SK-N-SH (cell line): ENCODE measurements around the gene ETNK2. TPM values are rescaled to one million over a fixed set of nuclear protein-coding genes. Genes with fewer than 3 reads are reported as not detected.

Experiments
- CTCF ChIA-PET: fragments of 300-600, 350-600 bp; formaldehyde crosslinking; extraction: SDS; loops from one replicate; lab custom pipeline; 2021; lab: Yijun Ruan, JAX
- POLR2A ChIA-PET: fragments of 350-600 bp; sonication (Branson Sonifier 250); formaldehyde crosslinking; extraction: SDS; loops from one replicate; lab custom pipeline; 2020; ENCODE audit warnings: antibody characterized with exemption, inconsistent platforms; lab: Yijun Ruan, JAX
- DNase-seq: peaks from one replicate; pipeline ENCODE4 v3.0.0; 2012
- H2AFZ ChIP-seq: fragments of 200-600 bp; sonication (generic); 2 replicates; pipeline ENCODE4 v1.8.1; 2016; ENCODE audit warnings: antibody characterized with exemption, mild to moderate bottlenecking, low read depth
- H3F3A ChIP-seq: fragments of 200-600 bp; sonication (generic); replicated peaks from 2 replicates; pipeline ENCODE3; 2016; ENCODE audit warnings: antibody characterized with exemption, mild to moderate bottlenecking; ENCODE audit not compliant: insufficient read depth
- H3K27ac ChIP-seq, 2 experiments: fragments of 200-500 bp in 1 of 2; fragments of 200-600 bp in 1 of 2; sonication (Bioruptor generic) in 1 of 2; sonication (generic), shearing (Covaris generic) in 1 of 2; 2 replicates each; pipeline versions ENCODE4 v1.5.1 to v1.6.1; 2014 to 2016; ENCODE audit warnings: low read depth in 2 of 2, inconsistent platforms in 1 of 2, low read length in 1 of 2, mild to moderate bottlenecking in 1 of 2, mixed read lengths in 1 of 2
- H3K27me3 ChIP-seq: fragments of 200-600 bp; sonication (generic), shearing (Covaris generic); 2 replicates; pipeline ENCODE4 v1.6.1; 2016; ENCODE audit warnings: mixed run types; ENCODE audit not compliant: insufficient read depth
- H3K36me3 ChIP-seq, 2 experiments: fragments of 200-500 bp in 1 of 2; fragments of 200-600 bp in 1 of 2; sonication (Bioruptor generic) in 1 of 2; sonication (generic) in 1 of 2; replicated peaks in 1 of 2; 2 replicates each; pipeline versions ENCODE3 to v1.5.1; 2014 to 2016; ENCODE audit warnings: low read length in 1 of 2, mild to moderate bottlenecking in 1 of 2; ENCODE audit not compliant: insufficient read depth in 2 of 2, control insufficient read depth in 1 of 2
- H3K4me1 ChIP-seq, 2 experiments: fragments of 200-500 bp in 1 of 2; fragments of 200-600 bp in 1 of 2; sonication (Bioruptor generic) in 1 of 2; sonication (generic), shearing (Covaris generic) in 1 of 2; 2 replicates each; pipeline versions ENCODE4 v1.5.1 to v1.6.1; 2014 to 2016; ENCODE audit warnings: low read depth in 1 of 2, low read length in 1 of 2, mixed run types in 1 of 2; ENCODE audit not compliant: insufficient read depth in 2 of 2, control insufficient read depth in 1 of 2
- H3K4me2 ChIP-seq: fragments of 200-600 bp; sonication (generic), shearing (Covaris generic); 2 replicates; pipeline ENCODE4 v1.6.1; 2017; ENCODE audit warnings: mixed run types
- H3K4me3 ChIP-seq, 2 experiments: fragments of 200-500 bp in 1 of 2; fragments of 200-600 bp in 1 of 2; sonication (Bioruptor generic) in 1 of 2; sonication (generic), shearing (Covaris generic) in 1 of 2; 2 replicates each; pipeline versions ENCODE4 v1.5.1 to v1.8.1; 2014 to 2016; ENCODE audit warnings: low read depth in 2 of 2, inconsistent platforms in 1 of 2, low read length in 1 of 2, mild to moderate bottlenecking in 1 of 2, mixed read lengths in 1 of 2, moderate library complexity in 1 of 2
- H3K79me2 ChIP-seq: fragments of 200-600 bp; sonication (generic); 2 replicates; pipeline ENCODE4 v1.8.1; 2017; ENCODE audit warnings: mild to moderate bottlenecking; ENCODE audit not compliant: insufficient read depth
- H3K9ac ChIP-seq: fragments of 200-600 bp; sonication (generic); 2 replicates; pipeline ENCODE4 v1.6.1; 2017; ENCODE audit warnings: mixed run types
- H3K9me2 ChIP-seq: fragments of 200-600 bp; sonication (generic); 2 replicates; pipeline ENCODE4 v1.6.1; 2017; ENCODE audit warnings: mixed run types
- H3K9me3 ChIP-seq: fragments of 200-600 bp; sonication (generic); 2 replicates; pipeline ENCODE4 v1.6.1; 2017; ENCODE audit warnings: mixed run types, mild to moderate bottlenecking, moderate library complexity
- H4K20me1 ChIP-seq: fragments of 200-600 bp; sonication (generic); 2 replicates; pipeline ENCODE4 v1.6.1; 2017; ENCODE audit warnings: mild to moderate bottlenecking, mixed run types; ENCODE audit not compliant: insufficient read depth
- CTCF ChIP-seq: fragments of 200-600 bp; sonication (generic); IDR thresholded peaks from 2 replicates; pipeline ENCODE4 v1.6.1; 2017; ENCODE audit warnings: antibody characterized with exemption, mild to moderate bottlenecking, moderate library complexity
- EP300 ChIP-seq, 2 experiments: IDR thresholded peaks; 2 replicates each; pipeline versions ENCODE4 v1.4.0 to v1.6.1; 2012; ENCODE audit warnings: borderline replicate concordance in 1 of 2, low read depth in 1 of 2, low read length in 1 of 2
- EZH2phosphoT487 ChIP-seq: fragments of 200-600 bp; sonication (generic); IDR thresholded peaks from 2 replicates; pipeline ENCODE4 v1.6.1; 2017; ENCODE audit warnings: low read depth, mixed run types, mild to moderate bottlenecking, antibody characterized with exemption, moderate library complexity, borderline replicate concordance
- FOXJ3 ChIP-seq: sonication (generic); formaldehyde crosslinking; IDR thresholded peaks from 2 replicates; pipeline ENCODE4 v1.5.1; 2020; ENCODE audit warnings: mild to moderate bottlenecking, missing genetic modification reagents
- FOXM1 ChIP-seq: IDR thresholded peaks from 2 replicates; pipeline ENCODE4 v1.4.0; 2012; ENCODE audit warnings: low read depth, mild to moderate bottlenecking
- GATA2 ChIP-seq: sonication (generic); formaldehyde crosslinking; IDR thresholded peaks from 2 replicates; pipeline ENCODE4 v1.5.0; 2020; ENCODE audit warnings: mild to moderate bottlenecking, missing genetic modification reagents
- JUND ChIP-seq: IDR thresholded peaks from 2 replicates; pipeline ENCODE4 v1.4.0; 2012
- MAX ChIP-seq: IDR thresholded peaks from 2 replicates; pipeline ENCODE4 v1.4.0; 2012; ENCODE audit warnings: low read depth
- PBX3 ChIP-seq: IDR thresholded peaks from 2 replicates; pipeline ENCODE4; 2012
- RXRA ChIP-seq: IDR thresholded peaks from 2 replicates; pipeline ENCODE4 v1.4.0; 2012; ENCODE audit warnings: low read depth, mild to moderate bottlenecking, borderline replicate concordance
- SMC3 ChIP-seq: IDR thresholded peaks from 2 replicates; pipeline ENCODE4 v1.6.1; 2012; ENCODE audit warnings: low read depth, low read length, improper control_type of control experiment
- TCF12 ChIP-seq: IDR thresholded peaks from 2 replicates; pipeline ENCODE4 v1.4.0; 2012
- USF1 ChIP-seq: IDR thresholded peaks from 2 replicates; pipeline ENCODE4 v1.4.0; 2012; ENCODE audit warnings: low read depth, borderline replicate concordance
- USF2 ChIP-seq: fragments of 150-350 bp; IDR thresholded peaks from 2 replicates; pipeline ENCODE4 v1.6.1; 2017; ENCODE audit warnings: antibody characterized with exemption, low read length, low read depth, borderline replicate concordance
- YY1 ChIP-seq: IDR thresholded peaks from 2 replicates; pipeline ENCODE4 v1.4.0; 2012; ENCODE audit warnings: low read depth, mild to moderate bottlenecking
- ZBTB33 ChIP-seq: IDR thresholded peaks from 2 replicates; pipeline ENCODE4 v1.4.0; 2012; ENCODE audit warnings: low read depth, borderline replicate concordance
- WGBS: methylation state at CpG from one replicate; pipeline ENCODE4 v1.1.6; 2017; ENCODE audit warnings: low lambda C conversion rate; 5-methylcytosine and 5-hydroxymethylcytosine counted together
- polyA plus RNA-seq, 3 experiments: library from polyadenylated mRNA; depleted of rRNA; stranded (reverse); fragments of >200 nt; gene quantifications; 2 replicates each; pipeline ENCODE4 v1.2.3, GENCODE V29; 2012

ETNK2 gene
- polyA plus RNA-seq, 1 of the 3 experiments (the other 2 are of a cell fraction), result 16.1 TPM

- TF ChIP-seq JUND, result no peak
- TF ChIP-seq MAX, result no peak
- TF ChIP-seq CTCF, result no peak
- no peak for TF ChIP-seq FOXJ3 (CRISPR knock-in tag)
- TF ChIP-seq USF1, result no peak
- no peak for TF ChIP-seq SMC3
- TF ChIP-seq USF2, result no peak
- no peak for TF ChIP-seq YY1
- TF ChIP-seq GATA2, result no peak
- TF ChIP-seq, all 33 proteins: peak for 0
Observed at GRCh38 chr1:204110894-204111633, 40.8 kb downstream of the ETNK2 start (continued).

GRCh38 chr1:204108312-204109141 is 43.3 kb downstream of the ETNK2 start:
- ChIA-PET CTCF (interaction anchor here (1.3 to 3.8 kb wide), 2 partner anchors 19 to 237 kb away, joined by 7 to 20 read pairs; no protein-coding TSS in a partner anchor), POLR2A (no interaction called here)
- DNase-seq, result no peak
- Histone ChIP-seq H3K9ac (no peak overlapping the region), H3K4me2 (no peak overlapping the region), H3K4me3 (no peak overlapping the region), H3K9me3 (no peaks in the 10 kb centered on the region), H2AFZ (no peak overlapping the region), H3K27ac (no peak overlapping the region), H3K27me3 (no peaks in the 10 kb centered on the region), H4K20me1 (no peaks in the 10 kb centered on the region), H3K9me2 (no peaks in the 10 kb centered on the region), H3K79me2 (no peaks in the 10 kb centered on the region), H3K4me1 (peaks cover 10 to 12% of the 10 kb centered on the region in 2 experiments; a peak in 2 of 4 replicates), H3F3A (no peaks in the 10 kb centered on the region), H3K36me3 (no peaks in the 10 kb centered on the region)
- 94% methylated on average over 19 of the region's 21 CpGs for WGBS
- TF ChIP-seq ZBTB33 (no peak), GATA2 (no peak), EP300 (IDR thresholded peaks at IDR 0.05; ENCODE audit: borderline replicate concordance in 1 of 2, low read depth in 1 of 2, low read length in 1 of 2) (no peak), USF2 (no peak), EZH2phosphoT487 (no peak), TCF12 (no peak), MAX (no peak), JUND (no peak), CTCF (no peak), PBX3 (no peak), RXRA (no peak), FOXM1 (no peak)
